GM19467 (cell line): ENCODE data around the gene SYDE2.
"Not testable (repeated sequence)": the region's sequence is repeated elsewhere in the genome, so short reads cannot be mapped to it uniquely, and the experiment has no call there.

ENCODE experiments used
- ATAC-seq: cut with Tn5 transposase; IDR thresholded peaks from one replicate; pipeline ENCODE4 v1.9.1; 2021; ENCODE audit warnings: mild to moderate bottlenecking, moderate library complexity; ENCODE audit not compliant: unreplicated experiment

The SYDE2 gene, protein sequence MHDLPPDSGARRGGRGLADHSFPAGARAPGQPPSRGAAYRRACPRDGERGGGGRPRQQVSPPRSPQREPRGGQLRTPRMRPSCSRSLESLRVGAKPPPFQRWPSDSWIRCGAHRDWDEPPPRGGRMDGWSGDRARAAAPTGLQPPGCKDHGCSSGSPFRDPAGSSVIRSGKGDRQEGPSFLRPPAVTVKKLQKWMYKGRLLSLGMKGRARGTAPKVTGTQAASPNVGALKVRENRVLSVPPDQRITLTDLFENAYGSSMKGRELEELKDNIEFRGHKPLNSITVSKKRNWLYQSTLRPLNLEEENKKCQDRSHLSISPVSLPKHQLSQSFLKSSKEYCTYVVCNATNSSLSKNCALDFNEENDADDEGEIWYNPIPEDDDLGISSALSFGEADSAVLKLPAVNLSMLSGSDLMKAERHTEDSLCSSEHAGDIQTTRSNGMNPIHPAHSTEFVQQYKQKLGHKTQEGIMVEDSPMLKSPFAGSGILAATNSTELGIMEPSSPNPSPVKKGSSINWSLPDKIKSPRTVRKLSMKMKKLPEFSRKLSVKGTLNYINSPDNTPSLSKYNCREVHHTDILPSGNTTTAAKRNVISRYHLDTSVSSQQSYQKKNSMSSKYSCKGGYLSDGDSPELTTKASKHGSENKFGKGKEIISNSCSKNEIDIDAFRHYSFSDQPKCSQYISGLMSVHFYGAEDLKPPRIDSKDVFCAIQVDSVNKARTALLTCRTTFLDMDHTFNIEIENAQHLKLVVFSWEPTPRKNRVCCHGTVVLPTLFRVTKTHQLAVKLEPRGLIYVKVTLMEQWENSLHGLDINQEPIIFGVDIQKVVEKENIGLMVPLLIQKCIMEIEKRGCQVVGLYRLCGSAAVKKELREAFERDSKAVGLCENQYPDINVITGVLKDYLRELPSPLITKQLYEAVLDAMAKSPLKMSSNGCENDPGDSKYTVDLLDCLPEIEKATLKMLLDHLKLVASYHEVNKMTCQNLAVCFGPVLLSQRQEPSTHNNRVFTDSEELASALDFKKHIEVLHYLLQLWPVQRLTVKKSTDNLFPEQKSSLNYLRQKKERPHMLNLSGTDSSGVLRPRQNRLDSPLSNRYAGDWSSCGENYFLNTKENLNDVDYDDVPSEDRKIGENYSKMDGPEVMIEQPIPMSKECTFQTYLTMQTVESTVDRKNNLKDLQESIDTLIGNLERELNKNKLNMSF

DNA sequence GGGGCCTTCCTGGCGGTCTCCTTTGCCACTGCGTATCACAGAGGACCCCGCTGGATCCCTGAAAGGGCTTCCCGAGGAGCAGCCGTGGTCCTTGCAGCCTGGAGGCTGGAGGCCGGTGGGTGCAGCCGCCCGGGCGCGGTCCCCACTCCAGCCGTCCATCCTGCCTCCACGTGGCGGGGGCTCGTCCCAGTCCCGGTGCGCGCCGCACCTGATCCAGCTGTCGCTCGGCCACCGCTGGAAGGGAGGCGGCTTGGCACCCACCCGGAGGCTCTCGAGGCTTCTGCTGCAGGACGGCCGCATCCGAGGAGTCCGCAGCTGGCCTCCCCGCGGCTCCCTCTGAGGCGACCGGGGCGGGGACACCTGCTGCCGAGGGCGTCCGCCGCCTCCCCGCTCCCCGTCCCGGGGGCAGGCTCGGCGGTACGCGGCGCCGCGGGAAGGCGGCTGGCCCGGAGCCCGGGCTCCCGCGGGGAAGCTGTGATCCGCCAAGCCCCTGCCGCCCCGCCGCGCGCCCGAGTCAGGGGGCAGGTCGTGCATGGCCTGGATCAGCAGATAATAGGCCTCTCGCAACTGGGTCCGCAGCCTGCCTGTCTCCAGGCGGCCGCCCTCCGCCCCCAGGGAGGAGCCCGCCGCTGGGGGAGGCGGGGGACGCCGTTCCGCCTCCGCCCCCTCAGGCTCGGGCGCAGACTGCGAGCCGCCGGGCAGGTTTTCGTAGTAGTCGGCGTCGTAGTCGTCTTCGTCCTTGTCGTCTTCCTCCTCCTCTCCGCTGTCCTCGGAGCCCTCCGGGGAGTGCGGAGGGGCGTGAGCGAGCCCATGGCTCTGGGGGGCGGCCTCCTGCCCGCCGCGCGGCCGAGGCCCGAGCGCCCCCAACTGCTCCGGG lies at the start of gene SYDE2:
TSS of gene SYDE2 (minus strand) at position 554 of the 877 bp plus-strand sequence. CDS start at position 534, 20 bp downstream.
- peak; percentile 74 for ATAC-seq

DNA sequence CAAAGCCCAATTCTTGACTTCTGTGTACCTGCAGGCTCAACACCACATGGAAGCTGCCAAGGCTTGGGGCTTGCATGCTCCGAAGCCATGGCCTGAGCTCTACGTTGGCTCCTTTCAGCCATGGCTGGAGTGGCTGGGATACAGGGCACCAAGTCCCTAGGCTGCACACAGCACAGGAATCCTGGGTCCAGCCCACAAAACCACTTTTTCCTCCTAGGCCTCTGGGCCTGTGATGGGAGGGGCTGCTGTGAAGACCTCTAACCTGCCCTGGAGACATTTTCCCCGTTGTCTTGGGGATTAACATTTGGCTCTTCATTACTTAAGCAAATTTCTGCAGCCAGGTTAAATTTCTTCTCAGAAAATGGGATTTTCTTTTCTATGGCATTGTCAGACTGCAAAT lies 48.2 kb upstream of the SYDE2 start:
- ATAC-seq: not testable (repeated sequence)

DNA sequence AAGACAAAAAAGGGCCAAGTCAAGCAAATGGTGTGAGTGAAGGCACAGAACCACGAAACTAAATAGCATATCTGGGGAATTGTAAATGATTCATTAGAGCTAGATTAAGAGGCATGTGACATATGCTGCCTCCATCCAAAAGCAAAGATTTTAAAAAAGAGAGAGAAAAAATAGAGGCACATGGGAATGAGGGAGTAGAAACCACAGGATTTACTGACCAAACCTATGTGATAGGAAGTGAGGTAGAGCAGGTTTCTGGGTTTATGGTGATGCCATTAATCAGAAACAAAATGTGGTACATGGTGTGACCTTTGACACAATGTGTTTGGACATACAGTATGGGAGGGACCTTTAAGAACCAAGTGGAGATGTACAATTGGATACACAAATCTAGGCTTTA lies 45.1 kb upstream of the SYDE2 start:
- ATAC-seq: no peak

DNA sequence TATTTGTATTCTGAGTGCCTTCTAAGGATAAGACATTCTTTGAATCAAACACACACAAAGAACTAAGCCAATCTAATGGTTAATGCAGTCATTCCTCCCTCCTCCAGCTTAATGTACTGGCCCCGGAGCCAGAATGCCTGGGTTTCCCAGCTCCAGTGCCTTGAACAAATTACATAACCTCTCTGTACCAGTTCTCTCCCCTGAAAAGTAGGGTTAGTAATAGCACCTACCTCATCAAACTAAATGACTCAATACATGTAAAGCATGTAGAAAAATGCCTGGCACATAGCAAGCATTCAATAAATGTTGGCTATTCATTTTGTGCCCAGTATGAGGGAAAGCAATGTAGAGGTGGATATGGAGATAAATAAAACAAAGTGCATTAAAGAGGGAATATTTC lies 44.6 kb upstream of the SYDE2 start:
- ATAC-seq: no peak

DNA sequence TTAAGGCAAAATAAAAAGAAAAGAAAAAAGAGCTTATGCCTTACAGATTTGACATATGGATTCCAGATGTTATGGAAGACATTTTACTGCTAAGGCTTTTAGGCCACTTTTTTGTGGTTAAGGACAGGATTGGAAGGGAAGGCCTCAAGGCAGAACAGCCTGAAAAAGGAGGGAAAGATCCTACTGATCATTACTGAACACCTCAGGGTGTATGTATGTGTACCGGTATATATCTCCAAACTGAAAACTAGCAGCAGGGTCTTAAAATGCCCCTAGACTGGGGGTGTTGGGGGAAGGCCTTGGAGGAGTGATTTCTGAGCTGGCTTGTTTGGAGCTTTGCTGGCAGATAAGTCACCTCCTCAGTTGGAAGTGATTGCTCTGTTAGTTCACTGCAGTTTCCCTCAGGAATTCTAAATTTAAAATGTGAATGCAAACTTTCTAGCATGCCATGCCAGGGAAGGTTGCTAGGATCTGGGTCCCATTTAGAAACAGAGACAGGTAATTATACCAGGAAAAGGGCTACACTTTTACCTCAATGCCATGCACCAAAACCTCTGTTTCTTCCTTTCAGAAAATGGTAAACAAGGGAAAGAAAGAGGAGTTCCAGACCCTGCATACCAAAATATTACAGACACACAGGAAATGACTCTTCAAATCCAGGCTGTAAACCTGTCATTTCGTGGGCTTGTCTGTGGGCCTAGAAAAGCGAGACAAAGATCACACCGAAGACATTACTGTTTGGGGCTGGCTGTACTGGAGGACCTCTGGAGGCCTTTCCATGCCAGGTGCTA lies 43.6 kb upstream of the SYDE2 start:
- ATAC-seq: no peak

DNA sequence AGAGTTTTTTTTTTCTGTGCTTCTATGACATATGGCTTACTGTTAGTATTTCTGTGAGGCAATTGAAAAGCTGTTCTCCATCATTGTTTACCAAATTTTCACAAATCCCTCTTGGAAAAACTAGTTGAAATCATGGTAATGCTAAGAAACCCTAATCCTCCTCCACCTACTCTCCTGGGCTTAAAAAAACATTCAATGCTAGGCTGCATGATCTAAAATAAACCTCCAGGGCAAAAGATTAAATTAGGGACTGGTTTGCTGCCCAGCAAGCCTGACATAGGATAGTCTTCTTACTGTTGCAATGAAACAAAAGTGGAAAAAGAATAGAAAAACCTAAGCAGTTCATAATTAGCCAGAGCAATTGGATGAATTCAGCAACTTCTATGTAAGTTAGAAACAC lies 42.6 kb upstream of the SYDE2 start:
- ATAC-seq: no peak

DNA sequence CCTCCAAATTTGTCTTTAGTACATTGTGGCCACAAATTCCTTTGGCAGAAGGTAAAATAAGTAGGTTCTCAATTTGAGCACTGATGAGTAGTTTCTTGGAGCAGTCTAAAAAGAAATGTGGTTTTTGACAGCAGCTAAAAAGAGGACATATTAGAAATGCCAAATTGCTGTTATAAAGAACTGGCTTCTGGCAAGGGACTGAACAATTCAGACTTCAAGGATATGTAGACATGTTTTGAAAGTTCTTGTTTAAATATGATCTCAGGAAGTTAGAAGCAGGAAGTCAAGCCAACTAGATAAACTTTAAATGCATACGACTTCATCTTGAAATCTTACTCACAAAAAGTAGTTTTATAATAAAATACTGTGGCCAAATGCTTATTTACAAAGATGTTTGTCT lies 39.8 kb upstream of the SYDE2 start:
- no peak for ATAC-seq

DNA sequence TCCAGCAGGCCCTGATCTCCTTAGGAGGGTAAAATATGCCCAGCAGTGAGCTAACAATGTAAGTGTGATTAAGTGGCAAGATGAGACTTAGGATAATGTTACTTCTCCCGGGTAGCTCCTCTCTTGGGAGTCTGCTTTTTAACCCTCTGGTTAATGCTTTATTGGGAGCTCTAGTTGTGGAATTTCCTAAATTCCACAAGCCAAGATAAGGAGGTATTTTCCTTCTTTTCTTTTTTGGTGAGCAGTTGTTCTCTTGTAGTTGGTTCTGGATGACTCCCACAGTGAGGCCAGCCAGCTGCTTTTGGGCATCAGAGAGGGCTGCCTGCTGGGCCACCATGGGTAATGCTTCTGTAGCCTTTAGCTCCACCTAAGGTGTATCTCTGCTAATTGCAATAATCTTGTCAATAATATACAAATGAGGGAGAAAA lies 39.4 kb upstream of the SYDE2 start:
- ATAC-seq: no peak

DNA sequence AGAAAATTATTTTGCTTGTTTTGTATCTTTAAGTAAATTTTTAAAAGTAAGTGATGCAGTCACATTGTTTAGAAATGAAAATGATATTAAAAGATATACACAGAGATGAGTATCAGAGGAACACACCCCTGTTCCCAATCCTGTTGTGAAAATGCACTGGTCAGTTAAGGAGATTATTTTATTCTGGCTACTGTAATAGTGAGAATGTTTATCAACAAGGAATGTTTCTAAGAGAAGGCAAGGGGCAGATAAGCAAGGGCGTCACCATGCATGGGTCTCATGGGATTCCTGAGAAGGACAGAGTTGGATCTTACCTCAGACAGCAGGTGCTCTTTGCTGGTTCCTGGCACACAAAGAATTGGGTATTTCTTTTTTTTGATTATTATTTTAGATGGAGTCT lies 36.8 kb upstream of the SYDE2 start:
- ATAC-seq: no peak

DNA sequence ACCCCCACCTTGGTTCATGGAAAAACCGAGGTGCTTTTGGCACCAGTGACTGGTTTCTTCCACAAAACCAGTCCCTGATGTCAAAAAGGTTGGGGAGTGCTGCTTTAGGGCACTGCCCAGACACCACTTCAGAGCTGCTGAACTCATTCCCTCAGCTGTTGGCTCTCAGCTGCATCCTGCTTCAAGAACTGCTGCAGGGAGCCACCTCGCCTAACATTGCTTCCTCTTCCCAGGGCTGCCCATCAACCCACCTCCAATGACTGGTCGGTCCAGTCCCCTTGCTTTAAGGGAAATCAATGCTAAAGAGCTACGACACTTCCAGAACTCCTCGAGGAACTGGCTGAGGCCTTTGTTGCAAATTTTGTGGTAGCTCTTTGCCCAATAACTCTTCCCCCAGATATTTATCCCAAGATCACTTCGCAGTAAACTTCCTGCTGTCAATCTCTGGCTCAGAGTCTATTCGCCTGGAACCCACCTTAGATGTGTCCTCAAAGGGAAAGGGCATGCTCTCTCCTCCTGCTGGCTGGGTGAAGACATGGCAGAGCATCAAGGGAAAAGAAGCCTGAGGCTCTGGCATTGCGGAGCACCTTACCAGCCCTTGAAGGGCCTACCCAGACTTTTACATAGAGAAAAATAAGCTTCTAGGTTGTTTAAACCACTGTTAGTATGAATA lies 29.6 kb upstream of the SYDE2 start:
- no peak for ATAC-seq

DNA sequence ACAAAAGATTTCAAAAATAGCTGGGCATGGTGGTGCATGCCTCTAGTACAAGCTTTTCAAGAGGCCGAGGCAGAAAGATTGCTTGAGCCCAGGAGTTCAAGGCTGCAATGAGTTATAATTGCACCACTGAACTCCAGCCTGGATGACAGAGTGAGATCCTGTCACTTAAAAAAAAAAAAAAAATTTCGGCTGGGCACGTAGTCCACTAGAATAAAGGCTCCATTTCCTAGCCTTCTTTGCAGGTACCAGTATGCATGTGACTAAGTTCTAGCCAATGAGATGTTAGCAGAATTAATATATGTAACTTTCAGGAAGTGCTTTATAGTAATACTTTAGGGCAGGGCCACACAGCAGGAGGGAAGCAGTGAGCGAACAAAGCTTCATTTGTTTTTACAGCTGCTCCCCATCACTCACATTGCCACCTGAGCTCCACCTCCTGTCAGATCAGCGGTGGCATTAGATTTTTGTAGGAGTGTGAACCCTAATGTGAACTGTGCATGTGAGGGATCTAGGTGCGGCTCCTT lies 28.8 kb upstream of the SYDE2 start:
- no peak for ATAC-seq

DNA sequence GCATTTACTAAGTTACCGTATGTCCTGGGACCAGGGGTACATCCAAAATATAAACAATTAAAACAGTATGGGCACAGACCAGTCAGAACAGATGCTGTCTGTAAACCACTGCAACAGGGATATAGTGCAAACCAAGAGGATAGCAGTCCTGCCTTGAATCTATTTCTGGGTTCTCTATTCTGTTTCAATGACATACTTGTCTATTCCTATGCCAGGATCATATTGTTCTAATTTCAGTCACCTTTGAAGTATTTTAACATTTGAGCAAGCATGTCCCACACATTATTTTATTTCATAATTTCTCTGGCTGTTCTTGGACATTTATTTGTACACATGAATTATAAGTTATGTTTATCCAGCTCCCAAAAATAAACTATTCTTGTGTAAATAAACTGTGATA lies 28.2 kb upstream of the SYDE2 start:
- no peak for ATAC-seq

DNA sequence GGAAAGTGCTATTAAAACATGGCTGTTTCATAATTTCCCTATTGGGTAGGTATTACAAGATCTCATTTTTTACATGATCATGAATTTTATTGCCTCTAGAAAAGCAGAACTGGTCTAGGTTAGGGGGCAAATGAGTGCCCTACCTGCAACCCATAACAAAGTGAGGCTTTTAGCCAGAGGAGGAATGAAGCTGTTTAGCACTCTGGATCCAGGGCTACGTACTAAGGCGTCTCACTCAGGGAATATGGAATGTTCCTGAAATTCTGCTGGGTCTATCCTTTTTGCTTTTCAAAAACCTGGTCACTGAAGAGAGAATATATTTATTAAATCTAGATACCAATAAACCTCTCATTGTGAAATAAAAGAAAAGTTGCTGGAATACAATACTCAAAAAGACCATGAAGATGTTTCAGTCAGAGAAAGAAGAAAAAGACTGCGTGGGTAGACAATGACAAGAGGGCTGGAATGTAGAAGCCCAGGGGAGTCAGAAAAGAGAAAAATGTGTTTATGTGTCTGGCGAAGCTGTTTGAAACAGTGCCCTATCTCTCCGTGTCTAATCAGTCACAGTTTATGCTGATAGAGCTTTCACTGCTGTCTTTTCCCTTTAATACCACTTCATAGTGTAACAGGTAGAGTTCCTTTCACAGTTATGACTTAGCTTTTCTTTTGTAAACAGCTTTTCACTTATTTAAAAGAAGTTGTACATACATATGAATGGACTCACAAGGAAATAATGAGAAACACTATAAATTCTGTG lies 25.0 kb upstream of the SYDE2 start:
- no peak for ATAC-seq

DNA sequence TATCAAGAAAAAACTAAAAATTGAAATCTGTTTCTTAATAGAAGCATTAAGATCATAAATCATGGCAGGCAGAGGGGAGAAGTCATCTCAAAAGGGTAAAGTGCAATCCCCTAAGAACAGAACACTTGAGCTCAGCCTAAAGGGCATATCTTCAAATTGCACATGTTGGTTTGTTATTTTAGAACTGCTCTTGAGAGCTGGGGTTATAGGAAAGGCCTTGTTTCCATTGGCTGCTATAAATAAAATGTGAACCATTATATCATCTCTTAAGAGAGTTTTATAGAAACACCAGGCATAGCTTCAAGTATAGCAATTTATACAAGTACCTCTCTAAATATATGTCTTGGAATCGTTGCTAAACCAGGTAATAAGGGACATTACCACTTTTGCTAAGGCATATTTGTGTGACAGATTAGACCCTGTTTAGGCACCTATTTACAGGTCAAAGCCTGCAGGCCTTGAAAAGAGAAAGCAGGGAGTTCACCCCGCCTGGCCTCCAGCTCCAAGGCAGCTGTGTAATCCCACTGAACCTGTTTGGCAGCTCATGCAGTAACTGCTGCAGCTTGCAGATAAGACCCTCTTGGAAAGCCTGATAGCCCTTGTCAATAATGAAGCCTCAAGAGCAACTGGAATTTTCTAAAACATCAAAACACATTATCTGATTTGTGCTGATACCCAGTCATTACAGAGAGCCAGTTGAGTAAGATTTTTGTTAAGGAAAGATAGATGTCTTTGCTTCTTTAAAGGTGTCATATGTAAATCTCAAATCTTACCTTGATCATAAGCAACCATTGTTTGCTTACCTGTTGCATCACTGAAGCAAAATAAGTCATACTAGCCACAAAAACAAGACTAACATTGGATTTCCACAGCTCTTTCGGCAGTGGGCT lies 24.2 kb upstream of the SYDE2 start:
- no peak for ATAC-seq

DNA sequence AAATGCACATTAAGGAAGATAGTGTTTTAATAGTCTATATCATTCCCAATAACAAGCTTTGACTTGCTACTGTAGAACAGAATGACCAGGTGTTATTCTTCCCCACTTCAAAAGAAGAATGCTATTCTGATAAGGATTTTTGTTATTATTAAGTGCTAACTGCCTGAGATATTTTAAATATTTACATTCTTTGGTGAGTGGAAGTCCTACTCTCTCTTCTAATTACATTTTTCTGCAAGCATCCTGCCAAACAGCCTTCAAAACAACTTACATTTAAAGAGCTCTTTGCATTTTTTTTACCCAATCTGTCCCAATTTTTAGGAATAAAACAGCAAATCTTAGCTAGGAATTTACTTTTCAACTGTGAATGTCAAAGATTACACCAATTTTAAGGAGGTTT lies 23.5 kb upstream of the SYDE2 start:
- ATAC-seq: no peak

DNA sequence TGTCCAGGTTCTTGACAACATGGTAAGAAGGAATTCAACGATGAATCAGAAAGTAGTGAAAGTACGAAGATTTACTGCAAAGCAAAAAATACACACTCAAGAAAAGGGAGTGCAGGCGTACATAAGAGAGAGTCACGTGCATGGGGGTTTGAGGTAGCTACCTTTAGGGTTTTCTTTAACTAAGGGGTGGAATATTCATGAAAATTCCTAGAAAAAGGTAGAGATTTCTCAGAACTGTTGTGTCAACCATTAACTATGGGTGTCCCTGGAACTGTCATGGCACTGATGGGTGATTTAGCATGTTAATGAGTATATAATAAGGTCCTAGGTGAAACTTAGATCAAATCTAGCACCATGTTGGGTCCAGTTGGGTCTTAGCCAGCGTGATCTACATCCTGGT lies 22.5 kb upstream of the SYDE2 start:
- no peak for ATAC-seq

DNA sequence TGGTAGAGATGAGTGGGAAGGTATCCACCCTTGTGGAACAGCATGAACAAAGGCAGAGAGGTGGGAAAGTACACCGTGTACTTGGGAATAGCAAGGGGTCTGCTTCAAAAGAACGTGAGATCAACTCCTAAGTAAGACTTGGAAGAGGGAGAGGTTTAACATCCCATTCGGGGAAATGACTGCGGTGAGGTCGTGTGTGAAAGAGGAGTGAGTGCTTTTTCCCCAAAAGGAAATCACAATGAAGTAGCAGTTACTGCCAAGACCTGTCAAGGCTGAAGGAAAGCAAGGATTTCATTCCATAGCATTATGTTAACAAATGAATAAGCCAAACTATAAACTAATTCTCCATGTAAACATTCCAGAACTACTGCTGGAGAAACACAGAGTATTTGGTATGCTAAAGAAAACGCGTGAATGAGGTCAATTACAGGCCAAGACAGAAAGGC lies 20.0 kb upstream of the SYDE2 start:
- no peak for ATAC-seq
